Tibial nerve (tissue), 4 donors: Measurements from ENCODE around the gene ZNF219. TPM values are rescaled to one million over a fixed set of nuclear protein-coding genes. Genes with fewer than 3 reads are reported as not detected.

ENCODE experiments used
- DNase-seq, 2 donors: peaks; one replicate each; pipeline ENCODE4 v3.0.0-alpha.2; 2019; ENCODE audit warnings: low spot score in 2 of 2
- H3K27ac ChIP-seq, 4 donors: fragments of 200-600 bp; sonication (generic) in 3 of 4; one replicate each; pipeline ENCODE4 v1.5.1; 2017 to 2019; ENCODE audit warnings: mild to moderate bottlenecking in 1 of 4
- H3K27me3 ChIP-seq, 2 donors: fragments of 200-600 bp; sonication (generic) in 1 of 2; one replicate each; pipeline versions ENCODE4 v1.5.1 to v1.6.0; 2017 to 2019
- H3K36me3 ChIP-seq, 3 donors: fragments of 200-600 bp; sonication (generic); one replicate each; pipeline ENCODE4 v1.5.1; 2018 to 2019
- H3K4me1 ChIP-seq, 4 donors: fragments of 200-600 bp; sonication (generic) in 3 of 4; one replicate each; pipeline ENCODE4 v1.5.1; 2017 to 2019
- H3K4me3 ChIP-seq, 4 donors: fragments of 200-600 bp; sonication (generic) in 3 of 4; one replicate each; pipeline ENCODE4 v1.5.1; 2017 to 2019; ENCODE audit warnings: mild to moderate bottlenecking in 1 of 4, moderate library complexity in 1 of 4
- H3K9me3 ChIP-seq, 4 donors: fragments of 200-600 bp; sonication (generic) in 3 of 4; one replicate each; pipeline ENCODE4 v1.5.1; 2017 to 2019
- EP300 ChIP-seq, 2 donors: sonication (generic); formaldehyde crosslinking; IDR thresholded peaks; one replicate each; pipeline ENCODE4 v1.6.1; 2017; ENCODE audit warnings: antibody characterized with exemption in 2 of 2, mild to moderate bottlenecking in 1 of 2
- POLR2A ChIP-seq, 2 donors: fragments of 450-650 bp; IDR thresholded peaks; one replicate each; pipeline ENCODE4 v1.6.1; 2017; ENCODE audit warnings: antibody characterized with exemption in 2 of 2, mild to moderate bottlenecking in 2 of 2, moderate library complexity in 2 of 2
- WGBS, 2 donors: methylation state at CpG; one replicate each; pipeline ENCODE4 v1.1.5; 2018; 5-methylcytosine and 5-hydroxymethylcytosine counted together
- total RNA-seq, 4 donors: library from RNA; depleted of rRNA; stranded (reverse); fragments of >200 nt; gene quantifications; one replicate each; pipeline ENCODE4 v1.1.0, GENCODE V29; 2016
- TF ChIP-seq, protein P1 (sequence below), 5 experiments: fragments of 200-600 bp in 3 of 5; fragments of 450-650 bp in 2 of 5; sonication (generic) in 3 of 5; IDR thresholded peaks; one replicate each; pipeline ENCODE4 v1.5.1; 2016 to 2019; ENCODE audit warnings: antibody characterized with exemption in 5 of 5, mild to moderate bottlenecking in 3 of 5, moderate library complexity in 2 of 5

The ZNF219 gene
- total RNA-seq, 4 donors from 2014 or later, result 28.6 to 90.3 (median 34.9) TPM

DNA sequence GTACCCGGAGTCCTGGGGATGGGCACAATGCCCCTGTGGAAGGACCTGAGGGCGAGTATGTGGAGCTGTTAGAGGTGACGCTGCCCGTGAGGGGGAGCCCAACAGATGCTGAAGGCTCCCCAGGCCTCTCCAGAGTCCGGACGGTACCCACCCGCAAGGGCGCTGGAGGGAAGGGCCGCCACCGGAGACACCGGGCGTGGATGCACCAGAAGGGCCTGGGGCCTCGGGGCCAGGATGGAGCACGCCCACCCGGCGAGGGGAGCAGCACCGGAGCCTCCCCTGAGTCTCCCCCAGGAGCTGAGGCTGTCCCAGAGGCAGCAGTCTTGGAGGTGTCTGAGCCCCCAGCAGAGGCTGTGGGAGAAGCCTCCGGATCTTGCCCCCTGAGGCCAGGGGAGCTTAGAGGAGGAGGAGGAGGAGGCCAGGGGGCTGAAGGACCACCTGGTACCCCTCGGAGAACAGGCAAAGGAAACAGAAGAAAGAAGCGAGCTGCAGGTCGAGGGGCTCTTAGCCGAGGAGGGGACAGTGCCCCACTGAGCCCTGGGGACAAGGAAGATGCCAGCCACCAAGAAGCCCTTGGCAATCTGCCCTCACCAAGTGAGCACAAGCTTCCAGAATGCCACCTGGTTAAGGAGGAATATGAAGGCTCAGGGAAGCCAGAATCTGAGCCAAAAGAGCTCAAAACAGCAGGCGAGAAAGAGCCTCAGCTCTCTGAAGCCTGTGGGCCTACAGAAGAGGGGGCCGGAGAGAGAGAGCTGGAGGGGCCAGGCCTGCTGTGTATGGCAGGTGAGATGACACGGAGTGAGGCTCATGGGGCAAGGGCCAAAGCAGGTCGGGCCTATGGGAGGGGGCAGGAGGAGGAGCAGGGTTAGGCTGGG is 23.8 kb downstream of the ZNF219 start:
- H3K4me3 ChIP-seq, result no peak overlapping the region
- H3K27ac ChIP-seq, result peak overlapping the region; percentile 30 to 97 (median 70)
- no peak for TF ChIP-seq EP300 (IDR thresholded peaks at IDR 0.05)
- 66 to 70% methylated on average over 18 to 26 of the region's 26 CpGs for WGBS, 2 donors
- peaks cover 0 to 57% (median 0%) of the 10 kb centered on the region in 3 donors for H3K36me3 ChIP-seq
- peaks cover 0 to 49% (median 24%) of the 10 kb centered on the region in 4 donors for H3K4me1 ChIP-seq
- no peak for DNase-seq
- H3K9me3 ChIP-seq, result no peaks in the 10 kb centered on the region
- H3K27me3 ChIP-seq, result no peaks in the 10 kb centered on the region

DNA sequence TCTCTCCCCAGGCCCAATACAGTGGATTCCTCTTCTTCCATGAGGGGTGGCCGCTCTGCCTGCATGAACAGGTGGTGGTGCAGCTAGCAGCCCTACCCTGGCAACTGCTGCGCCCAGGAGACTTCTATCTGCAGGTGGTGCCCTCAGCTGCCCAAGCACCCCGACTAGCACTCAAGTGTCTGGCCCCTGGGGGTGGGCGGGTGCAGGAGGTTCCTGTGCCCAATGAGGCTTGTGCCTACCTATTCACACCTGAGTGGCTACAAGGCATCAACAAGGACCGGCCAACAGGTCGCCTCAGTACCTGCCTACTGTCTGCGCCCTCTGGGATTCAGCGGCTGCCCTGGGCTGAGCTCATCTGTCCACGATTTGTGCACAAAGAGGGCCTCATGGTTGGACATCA is 24.5 kb downstream of the ZNF219 start:
- no peak for DNase-seq
- no peaks in the 10 kb centered on the region for H3K27me3 ChIP-seq
- peak overlapping the region; percentile 30 to 97 (median 88) for H3K27ac ChIP-seq
- H3K4me3 ChIP-seq, result no peak overlapping the region
- H3K4me1 ChIP-seq, result peaks cover 0 to 56% (median 29%) of the 10 kb centered on the region in 4 donors
- peaks cover 0 to 50% (median 0%) of the 10 kb centered on the region in 3 donors for H3K36me3 ChIP-seq
- TF ChIP-seq POLR2A (IDR thresholded peaks at IDR 0.05) (no peak), EP300 (IDR thresholded peaks at IDR 0.05) (no peak)
- TF ChIP-seq, protein P1, sequence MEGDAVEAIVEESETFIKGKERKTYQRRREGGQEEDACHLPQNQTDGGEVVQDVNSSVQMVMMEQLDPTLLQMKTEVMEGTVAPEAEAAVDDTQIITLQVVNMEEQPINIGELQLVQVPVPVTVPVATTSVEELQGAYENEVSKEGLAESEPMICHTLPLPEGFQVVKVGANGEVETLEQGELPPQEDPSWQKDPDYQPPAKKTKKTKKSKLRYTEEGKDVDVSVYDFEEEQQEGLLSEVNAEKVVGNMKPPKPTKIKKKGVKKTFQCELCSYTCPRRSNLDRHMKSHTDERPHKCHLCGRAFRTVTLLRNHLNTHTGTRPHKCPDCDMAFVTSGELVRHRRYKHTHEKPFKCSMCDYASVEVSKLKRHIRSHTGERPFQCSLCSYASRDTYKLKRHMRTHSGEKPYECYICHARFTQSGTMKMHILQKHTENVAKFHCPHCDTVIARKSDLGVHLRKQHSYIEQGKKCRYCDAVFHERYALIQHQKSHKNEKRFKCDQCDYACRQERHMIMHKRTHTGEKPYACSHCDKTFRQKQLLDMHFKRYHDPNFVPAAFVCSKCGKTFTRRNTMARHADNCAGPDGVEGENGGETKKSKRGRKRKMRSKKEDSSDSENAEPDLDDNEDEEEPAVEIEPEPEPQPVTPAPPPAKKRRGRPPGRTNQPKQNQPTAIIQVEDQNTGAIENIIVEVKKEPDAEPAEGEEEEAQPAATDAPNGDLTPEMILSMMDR (IDR thresholded peaks at IDR 0.05), result no peak
- 69 to 78% methylated on average over 5 to 9 of the region's 9 CpGs for whole genome bisulfite sequencing, 2 donors
- H3K9me3 ChIP-seq, result no peaks in the 10 kb centered on the region

DNA sequence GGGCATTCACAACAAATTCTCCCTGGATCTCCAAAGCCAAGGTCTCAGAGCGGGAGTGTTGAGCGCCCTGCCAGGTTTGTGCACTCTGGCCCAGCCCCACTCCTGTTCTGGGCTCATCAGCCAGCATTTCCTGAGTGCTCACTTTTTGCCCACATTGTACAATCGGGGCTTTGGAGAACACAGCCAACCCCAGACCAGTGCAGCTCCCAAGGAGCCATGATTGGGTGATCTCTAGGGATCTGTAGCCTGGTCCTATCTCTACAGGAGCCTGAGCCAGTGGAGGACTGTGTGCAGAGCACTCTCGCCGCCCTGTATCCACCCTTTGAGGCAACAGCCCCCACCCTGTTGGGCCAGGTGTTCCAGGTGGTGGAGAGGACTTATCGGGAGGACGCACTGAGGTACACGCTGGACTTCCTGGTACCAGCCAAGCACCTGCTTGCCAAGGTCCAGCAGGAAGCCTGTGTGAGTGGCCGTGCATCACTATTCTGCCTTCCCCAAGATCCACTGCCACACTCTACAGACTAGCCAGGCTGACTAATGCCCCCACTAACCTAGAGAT is 25.6 kb downstream of the ZNF219 start:
- H3K9me3 ChIP-seq, result no peaks in the 10 kb centered on the region
- TF ChIP-seq POLR2A (IDR thresholded peaks at IDR 0.05) (no peak), EP300 (IDR thresholded peaks at IDR 0.05) (no peak)
- TF ChIP-seq, protein P1 (IDR thresholded peaks at IDR 0.05), result no peak
- H3K27me3 ChIP-seq, result no peaks in the 10 kb centered on the region
- peak overlapping the region; percentile 81 to 97 (median 94) for H3K27ac ChIP-seq
- WGBS, 2 donors, result 73 to 77% methylated on average over 7 to 8 of the region's 9 CpGs
- no peak for DNase-seq
- no peak overlapping the region for H3K4me3 ChIP-seq
- H3K36me3 ChIP-seq, result peaks cover 0 to 39% (median 0%) of the 10 kb centered on the region in 3 donors
- H3K4me1 ChIP-seq, result peaks cover 0 to 61% (median 34%) of the 10 kb centered on the region in 4 donors

DNA sequence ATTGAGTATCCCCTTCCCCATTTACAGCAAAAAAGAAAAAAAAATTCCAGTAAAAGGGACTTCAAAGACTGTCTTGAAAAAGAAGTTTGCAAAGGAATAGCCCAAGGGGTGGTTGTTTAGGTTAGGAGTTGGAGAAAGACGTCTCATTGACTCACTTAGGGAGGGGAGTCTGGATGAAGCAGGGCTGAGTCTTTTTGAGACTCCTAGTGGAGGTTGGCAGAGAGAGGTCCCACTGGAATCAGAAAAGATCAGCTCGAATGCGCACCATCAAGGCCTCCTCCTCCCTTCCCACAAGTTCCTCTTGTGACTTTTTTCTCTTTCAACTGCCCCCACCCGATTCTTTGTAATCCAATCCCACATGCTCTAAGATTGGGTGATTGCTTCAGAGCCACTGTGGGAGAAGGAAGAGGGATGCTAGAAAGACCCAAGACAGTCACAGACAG is 26.4 kb downstream of the ZNF219 start:
- H3K4me3 ChIP-seq, result peak overlapping the region; percentile 54 to 88 (median 74)
- DNase-seq, result peak in 1 of 2 donors; percentile 59
- WGBS, 2 donors, result 2 to 15% methylated on average over 4 of the region's 4 CpGs
- H3K36me3 ChIP-seq, result peaks cover 0 to 32% (median 0%) of the 10 kb centered on the region in 3 donors
- peak overlapping the region; percentile 81 to 97 (median 94) for H3K27ac ChIP-seq
- H3K27me3 ChIP-seq, result no peaks in the 10 kb centered on the region
- no peaks in the 10 kb centered on the region for H3K9me3 ChIP-seq
- TF ChIP-seq POLR2A (IDR thresholded peaks at IDR 0.05) (peak in 1 of 2 donors; percentile 24), EP300 (IDR thresholded peaks at IDR 0.05) (peak in 1 of 2 donors; percentile 40)
- TF ChIP-seq, protein P1 (IDR thresholded peaks at IDR 0.05), result no peak
- H3K4me1 ChIP-seq, result peaks cover 0 to 61% (median 34%) of the 10 kb centered on the region in 4 donors

DNA sequence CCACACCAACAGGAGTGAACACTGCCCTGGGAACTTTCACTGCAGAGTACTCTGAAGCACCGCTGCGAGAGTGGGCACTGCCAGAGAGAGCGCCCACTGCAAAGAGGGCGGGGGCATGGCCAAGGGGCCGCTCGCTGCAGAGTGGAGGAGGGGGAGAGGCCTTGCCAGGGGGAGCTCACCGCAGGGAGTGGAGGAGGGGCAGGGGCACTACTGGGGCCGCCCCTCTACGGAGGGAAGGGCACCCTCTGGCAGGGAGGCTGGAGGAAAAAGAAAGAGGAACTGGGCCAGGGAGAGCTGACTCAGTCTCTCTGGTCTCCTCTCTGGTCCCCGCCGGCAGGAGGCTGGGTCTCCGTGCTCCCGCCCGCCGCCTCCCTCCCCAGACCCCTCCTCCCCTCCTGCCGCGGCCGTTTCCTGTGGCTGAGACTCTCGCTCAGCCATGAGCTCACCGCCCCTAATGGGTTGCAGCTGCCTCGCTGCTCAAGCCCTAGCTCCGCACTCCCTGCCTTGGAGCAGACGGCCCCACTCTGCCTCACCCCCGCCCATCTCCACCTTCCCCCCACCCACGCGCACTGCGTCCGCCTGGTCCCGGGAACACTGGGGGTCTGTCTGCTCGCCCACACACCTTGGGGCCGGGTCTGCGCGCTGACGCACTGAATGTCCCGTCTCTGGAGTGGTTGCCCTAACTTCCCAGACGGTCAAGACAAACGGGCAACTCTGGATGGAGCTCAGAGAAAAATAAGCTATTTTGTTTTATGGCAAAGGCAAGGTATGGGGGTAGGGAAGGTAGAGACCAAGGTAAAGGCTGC is 27.0 kb downstream of the ZNF219 start:
- Histone ChIP-seq H3K27me3 (no peaks in the 10 kb centered on the region), H3K4me1 (peaks cover 0 to 61% (median 34%) of the 10 kb centered on the region in 4 donors), H3K9me3 (no peaks in the 10 kb centered on the region), H3K27ac (peak overlapping the region; percentile 81 to 97 (median 94)), H3K4me3 (peak overlapping the region; percentile 54 to 88 (median 74)), H3K36me3 (peaks cover 0 to 27% (median 0%) of the 10 kb centered on the region in 3 donors)
- peak; percentile 70 to 73 for DNase-seq
- TF ChIP-seq EP300 (IDR thresholded peaks at IDR 0.05) (peak in 1 of 2 donors; percentile 58), POLR2A (IDR thresholded peaks at IDR 0.05) (peak in 1 of 2 donors; percentile 23)
- TF ChIP-seq, protein P1 (IDR thresholded peaks at IDR 0.05), result peak in 2 of 5 experiments; percentile 10 to 11
- WGBS, 2 donors, result 1% methylated on average over 36 to 37 of the region's 37 CpGs
